ENCODE data around the gene CCL3. TPM values are rescaled to one million over a fixed set of nuclear protein-coding genes. Genes with fewer than 3 reads are reported as not detected.
"Not testable (repeated sequence)": the region's sequence is repeated elsewhere in the genome, so short reads cannot be mapped to it uniquely, and the experiment has no call there.

CCL3 gene
- total RNA-seq, 1 donor from 2014 or later, result not detected

GRCh38 chr17:36087897-36088572 is 1.9 kb downstream of the CCL3 start:
- DNase-seq (ENCODE audit: low read depth, low spot score), result not testable (repeated sequence)

- not testable (repeated sequence) for DNase-seq (ENCODE audit: low read depth, low spot score)
Observed at GRCh38 chr17:36087471-36087870, 2.5 kb downstream of the CCL3 start.

GRCh38 chr17:36086791-36087190 is 3.2 kb downstream of the CCL3 start:
- DNase-seq (ENCODE audit: low read depth, low spot score), result no peak

GRCh38 chr17:36085765-36086164 is 4.2 kb downstream of the CCL3 start:
- DNase-seq (ENCODE audit: low read depth, low spot score), result no peak

GRCh38 chr17:36083691-36084090 is 6.3 kb downstream of the CCL3 start:
- not testable (repeated sequence) for DNase-seq (ENCODE audit: low read depth, low spot score)

- not testable (repeated sequence) for DNase-seq (ENCODE audit: low read depth, low spot score)
Observed at GRCh38 chr17:36082482-36083120, 7.3 kb downstream of the CCL3 start.

- DNase-seq (ENCODE audit: low read depth, low spot score), result not testable (repeated sequence)
Observed at GRCh38 chr17:36081681-36082471, 8.1 kb downstream of the CCL3 start.

- DNase-seq (ENCODE audit: low read depth, low spot score), result no peak
Observed at GRCh38 chr17:36074365-36074764, 15.6 kb downstream of the CCL3 start.

- DNase-seq (ENCODE audit: low read depth, low spot score), result peak; percentile 10
Observed at GRCh38 chr17:36072431-36073121, 17.4 kb downstream of the CCL3 start.

GRCh38 chr17:36071751-36072150 is 18.2 kb downstream of the CCL3 start:
- no peak for DNase-seq (ENCODE audit: low read depth, low spot score)

GRCh38 chr17:36070427-36070826 is 19.5 kb downstream of the CCL3 start:
- DNase-seq (ENCODE audit: low read depth, low spot score), result no peak

- no peak for DNase-seq (ENCODE audit: low read depth, low spot score)
Observed at GRCh38 chr17:36069136-36069535, 20.8 kb downstream of the CCL3 start.

GRCh38 chr17:36068524-36068923 is 21.4 kb downstream of the CCL3 start:
- no peak for DNase-seq (ENCODE audit: low read depth, low spot score)

GRCh38 chr17:36066365-36066985 is 23.5 kb downstream of the CCL3 start:
- no peak for DNase-seq (ENCODE audit: low read depth, low spot score)

- DNase-seq (ENCODE audit: low read depth, low spot score), result no peak
Observed at GRCh38 chr17:36063786-36064541, 26.0 kb downstream of the CCL3 start, which contains the start of gene CCL18. CCL18 (plus strand) TSS chr17:36064272; CDS start chr17:36064343, 71 bp downstream.

- no peak for DNase-seq (ENCODE audit: low read depth, low spot score)
Observed at GRCh38 chr17:36060816-36061215, 29.1 kb downstream of the CCL3 start.

GRCh38 chr17:36059406-36059805 is 30.5 kb downstream of the CCL3 start:
- DNase-seq (ENCODE audit: low read depth, low spot score), result no peak

- no peak for DNase-seq (ENCODE audit: low read depth, low spot score)
Observed at GRCh38 chr17:36057911-36058310, 32.0 kb downstream of the CCL3 start.

GRCh38 chr17:36055921-36056520 is 33.9 kb downstream of the CCL3 start:
- no peak for DNase-seq (ENCODE audit: low read depth, low spot score)

- no peak for DNase-seq (ENCODE audit: low read depth, low spot score)
Observed at GRCh38 chr17:36055171-36055570, 34.8 kb downstream of the CCL3 start.
